Measurements from ENCODE around the gene ACP1.

ACP1 gene

DNA sequence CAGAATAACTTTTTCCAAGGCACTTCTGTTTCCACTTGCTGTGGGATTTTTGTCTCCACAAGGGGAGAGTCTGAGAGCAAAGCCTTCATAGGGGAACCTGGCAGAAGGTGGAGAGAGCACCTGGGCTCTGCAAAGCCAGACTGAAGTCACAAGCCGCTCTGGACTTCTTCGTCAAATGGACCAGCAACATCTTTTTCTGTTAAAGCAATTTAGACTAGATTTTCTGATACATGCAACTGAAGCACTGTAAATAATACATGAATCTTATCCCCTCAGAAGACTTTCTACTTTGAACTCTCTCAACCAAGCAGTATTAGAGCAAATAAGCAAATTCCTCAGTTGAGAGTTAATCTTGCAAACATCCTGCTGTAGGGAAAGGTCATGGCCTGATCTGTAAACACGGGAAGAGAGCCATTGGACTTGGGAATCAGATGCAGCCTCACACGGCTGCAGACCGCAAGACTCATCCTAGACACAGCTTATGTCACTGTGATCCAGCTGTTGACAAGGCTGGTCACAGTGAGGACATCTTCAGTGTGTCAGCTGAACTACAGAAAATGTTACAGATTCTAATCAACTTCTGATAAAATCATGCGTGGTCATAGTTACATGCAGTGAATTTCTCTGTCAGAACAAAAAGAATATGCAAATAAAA is 4.1 kb upstream of the ACP1 start:
- TF ChIP-seq, protein P1, sequence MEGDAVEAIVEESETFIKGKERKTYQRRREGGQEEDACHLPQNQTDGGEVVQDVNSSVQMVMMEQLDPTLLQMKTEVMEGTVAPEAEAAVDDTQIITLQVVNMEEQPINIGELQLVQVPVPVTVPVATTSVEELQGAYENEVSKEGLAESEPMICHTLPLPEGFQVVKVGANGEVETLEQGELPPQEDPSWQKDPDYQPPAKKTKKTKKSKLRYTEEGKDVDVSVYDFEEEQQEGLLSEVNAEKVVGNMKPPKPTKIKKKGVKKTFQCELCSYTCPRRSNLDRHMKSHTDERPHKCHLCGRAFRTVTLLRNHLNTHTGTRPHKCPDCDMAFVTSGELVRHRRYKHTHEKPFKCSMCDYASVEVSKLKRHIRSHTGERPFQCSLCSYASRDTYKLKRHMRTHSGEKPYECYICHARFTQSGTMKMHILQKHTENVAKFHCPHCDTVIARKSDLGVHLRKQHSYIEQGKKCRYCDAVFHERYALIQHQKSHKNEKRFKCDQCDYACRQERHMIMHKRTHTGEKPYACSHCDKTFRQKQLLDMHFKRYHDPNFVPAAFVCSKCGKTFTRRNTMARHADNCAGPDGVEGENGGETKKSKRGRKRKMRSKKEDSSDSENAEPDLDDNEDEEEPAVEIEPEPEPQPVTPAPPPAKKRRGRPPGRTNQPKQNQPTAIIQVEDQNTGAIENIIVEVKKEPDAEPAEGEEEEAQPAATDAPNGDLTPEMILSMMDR (IDR thresholded peaks at IDR 0.05; ENCODE audit: insufficient read depth, low read depth, low read length, missing control alignments): no peak
- no peak for DNase-seq (ENCODE audit: low read depth)

GRCh38 chr2:262117-262516 is 2.6 kb upstream of the ACP1 start:
- no peak overlapping the region for H3K4me3 ChIP-seq (ENCODE audit: low read depth, low read length)
- no peak for DNase-seq (ENCODE audit: low read depth)
- TF ChIP-seq, protein P1 (IDR thresholded peaks at IDR 0.05; ENCODE audit: insufficient read depth, low read depth, low read length, missing control alignments): no peak

More for the DNA sequence above, 4.1 kb upstream of the ACP1 start:
- H3K4me3 ChIP-seq (ENCODE audit: low read depth, low read length): no peak overlapping the region

DNA sequence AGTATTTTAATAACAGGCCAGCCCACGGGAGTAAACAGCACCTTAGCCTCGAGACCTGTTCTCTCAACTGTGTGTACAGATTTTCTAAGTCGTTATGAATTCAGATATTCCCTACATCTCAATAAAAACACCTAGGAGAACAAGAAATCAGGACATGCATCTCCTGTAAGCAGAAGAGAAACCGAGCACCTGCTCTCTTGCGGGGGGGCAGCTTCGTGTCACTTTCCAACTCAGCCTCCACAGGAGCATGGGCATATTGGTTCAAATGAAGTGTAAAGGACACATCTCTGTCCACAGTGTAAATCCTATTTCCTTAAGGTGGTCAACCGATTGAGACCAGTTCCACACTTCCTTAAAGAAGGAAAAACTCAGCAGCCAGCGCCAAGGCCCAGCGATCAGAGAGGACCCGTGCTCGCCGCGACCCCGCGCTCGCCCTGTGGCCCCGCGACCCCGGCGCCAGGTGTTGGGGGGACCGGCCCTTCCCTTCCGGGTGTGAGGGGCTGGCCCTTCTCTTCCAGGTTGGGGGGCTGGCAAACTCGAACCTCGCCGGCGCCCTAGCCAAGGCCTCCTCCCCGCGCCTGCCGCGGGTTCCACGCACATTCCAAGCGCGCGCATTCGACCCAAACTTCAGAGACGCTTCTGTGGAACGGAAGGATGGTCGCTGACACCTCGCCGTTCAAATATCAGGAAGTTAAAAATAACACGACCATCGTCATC is 1.6 kb upstream of the ACP1 start:
- TF ChIP-seq, protein P1 (IDR thresholded peaks at IDR 0.05; ENCODE audit: insufficient read depth, low read depth, low read length, missing control alignments): no peak
- H3K4me3 ChIP-seq (ENCODE audit: low read depth, low read length): peak overlapping the region; percentile 70

GRCh38 chr2:263774-264492 is 814 bp upstream of the ACP1 start, which contains the start of gene SH3YL1:
Gene SH3YL1, minus strand, starts transcription at chr2:264032. Its CDS starts 48 bp downstream, at chr2:263984.
- TF ChIP-seq, protein P1 (IDR thresholded peaks at IDR 0.05; ENCODE audit: insufficient read depth, low read depth, low read length, missing control alignments): no peak
- H3K4me3 ChIP-seq (ENCODE audit: low read depth, low read length): peak within 1 kb of the TSS; percentile 70
- DNase-seq (ENCODE audit: low read depth): peak; percentile 43

More for the DNA sequence above, 1.6 kb upstream of the ACP1 start:
- no peak for DNase-seq (ENCODE audit: low read depth)

DNA sequence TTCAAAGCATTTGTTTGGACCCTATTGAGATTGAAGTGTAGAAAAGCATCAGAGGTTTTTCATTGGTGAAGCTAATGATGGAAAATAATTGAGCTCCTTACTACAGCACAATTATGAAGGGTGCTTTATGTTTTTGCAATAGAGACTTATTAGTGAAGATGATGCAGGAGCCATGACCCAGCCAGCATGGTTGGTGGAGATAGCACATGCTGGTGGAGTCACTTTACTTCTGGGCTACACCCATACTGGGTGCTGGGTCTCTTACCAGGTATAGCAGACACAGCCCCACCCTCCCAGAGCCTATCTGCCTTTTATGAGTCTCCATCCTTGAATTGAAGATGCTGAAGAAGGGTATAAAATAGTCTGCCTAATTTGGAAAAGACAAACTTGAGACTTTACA is 3.6 kb downstream of the ACP1 start:
- TF ChIP-seq, protein P1 (IDR thresholded peaks at IDR 0.05; ENCODE audit: insufficient read depth, low read depth, low read length, missing control alignments): no peak
- no peak for DNase-seq (ENCODE audit: low read depth)

DNA sequence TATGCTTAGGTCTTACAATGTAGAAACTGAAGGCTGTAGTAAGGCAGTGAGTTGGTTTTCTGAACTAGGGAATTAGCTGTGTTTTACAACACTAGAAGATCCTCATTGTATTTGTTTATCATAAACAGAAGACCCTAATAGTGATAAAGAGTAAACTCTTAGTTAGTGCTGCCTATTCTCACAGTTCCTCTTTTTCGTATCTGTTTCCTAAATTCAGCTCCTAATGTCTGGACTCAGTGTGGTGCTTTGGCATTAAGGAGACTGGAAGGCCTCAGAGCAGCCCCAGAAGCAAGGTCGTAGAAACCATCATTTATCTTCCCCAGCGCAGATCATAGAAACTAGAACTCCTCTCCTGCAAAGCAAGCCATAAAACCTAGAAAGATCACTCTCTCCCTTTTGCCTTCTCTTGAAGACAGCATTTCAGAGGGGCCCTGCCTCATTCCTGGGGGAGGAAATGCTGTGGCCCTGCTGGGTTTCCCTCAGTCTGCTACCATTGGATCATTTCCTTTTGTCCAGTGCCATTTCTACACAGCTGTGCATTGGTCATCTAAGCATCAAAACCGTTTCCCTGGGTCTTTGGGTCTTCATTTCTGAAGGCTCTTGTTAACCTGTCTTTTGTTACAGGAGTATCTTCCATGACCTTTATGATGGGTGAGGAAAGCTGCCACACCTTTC is 4.7 kb downstream of the ACP1 start:
- no peak for DNase-seq (ENCODE audit: low read depth)
- TF ChIP-seq, protein P1 (IDR thresholded peaks at IDR 0.05; ENCODE audit: insufficient read depth, low read depth, low read length, missing control alignments): no peak
- no peak overlapping the region for H3K4me3 ChIP-seq (ENCODE audit: low read depth, low read length)

More for the DNA sequence above, 3.6 kb downstream of the ACP1 start:
- H3K4me3 ChIP-seq (ENCODE audit: low read depth, low read length): no peak overlapping the region

Data from GM12865 (cell line).